SH-SY5Y (cell line): ENCODE results near the gene MRGPRD.

Experiments used
- GATA2 ChIP-seq: IDR thresholded peaks from 2 replicates; pipeline ENCODE4 v1.6.1; 2011; ENCODE audit warnings: mild to moderate bottlenecking, low read depth, low read length
- GATA3 ChIP-seq: IDR thresholded peaks from 2 replicates; pipeline ENCODE4 v1.6.1; 2011; ENCODE audit warnings: low read depth, mild to moderate bottlenecking, low read length, moderate library complexity

Gene MRGPRD

DNA sequence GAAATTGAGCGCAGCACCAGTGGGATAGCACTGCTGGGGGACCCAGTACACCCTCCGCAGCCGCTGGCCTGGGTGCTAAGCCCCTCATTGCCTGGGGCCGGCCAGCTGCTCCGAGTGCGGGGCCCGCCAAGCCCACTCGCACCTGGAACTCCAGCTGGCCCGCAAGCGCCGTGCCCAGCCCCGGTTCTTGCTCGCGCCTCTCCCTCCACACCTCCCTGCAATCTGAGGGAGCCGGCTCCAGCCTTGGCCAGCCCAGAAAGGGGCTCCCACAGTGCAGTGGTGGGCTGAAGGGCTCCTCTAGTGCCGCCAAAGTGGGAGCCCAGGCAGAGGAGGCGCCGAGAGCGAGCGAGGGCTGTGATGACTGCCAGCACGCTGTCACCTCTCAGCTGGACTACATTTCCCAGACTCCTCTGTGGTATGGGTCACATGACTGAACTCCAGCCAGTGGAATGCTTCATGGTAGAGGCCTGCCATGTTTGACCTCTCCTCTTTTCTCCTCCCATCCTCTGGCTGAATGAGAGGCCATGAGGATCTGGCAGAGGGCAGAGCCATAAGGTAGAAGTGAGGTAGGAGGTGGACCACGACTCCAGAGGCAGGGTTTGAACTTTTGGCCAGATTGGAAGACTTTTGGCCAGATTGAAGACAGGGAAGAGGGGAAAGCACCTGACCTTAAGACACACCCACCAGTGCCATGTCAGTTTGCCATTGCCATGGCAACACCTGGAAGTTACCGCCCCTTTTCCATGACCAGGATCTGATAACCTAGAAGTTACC, 6.2 kb downstream of the MRGPRD start:
- no peak for TF ChIP-seq GATA3
- no peak for TF ChIP-seq GATA2

DNA sequence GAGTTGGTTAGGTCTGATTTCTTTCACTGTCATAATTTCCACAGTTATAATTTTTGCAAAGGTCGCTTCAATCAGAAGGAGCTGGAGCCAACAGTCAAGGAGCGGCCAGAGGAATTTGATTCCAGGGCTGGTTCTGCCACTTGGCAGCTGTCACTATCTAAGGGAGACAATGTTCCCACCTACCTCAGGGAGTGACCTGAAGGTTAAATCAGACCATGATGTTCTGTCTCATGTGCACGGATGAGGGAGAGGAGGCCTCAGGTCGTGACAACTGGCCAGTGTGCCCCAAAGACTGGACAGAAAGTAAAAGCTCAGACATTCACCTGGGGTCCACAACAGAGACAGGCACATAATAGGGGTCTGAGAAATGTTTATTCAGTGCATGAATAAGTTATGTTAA, 7.6 kb downstream of the MRGPRD start:
- TF ChIP-seq GATA2 (no peak), GATA3 (no peak)

DNA sequence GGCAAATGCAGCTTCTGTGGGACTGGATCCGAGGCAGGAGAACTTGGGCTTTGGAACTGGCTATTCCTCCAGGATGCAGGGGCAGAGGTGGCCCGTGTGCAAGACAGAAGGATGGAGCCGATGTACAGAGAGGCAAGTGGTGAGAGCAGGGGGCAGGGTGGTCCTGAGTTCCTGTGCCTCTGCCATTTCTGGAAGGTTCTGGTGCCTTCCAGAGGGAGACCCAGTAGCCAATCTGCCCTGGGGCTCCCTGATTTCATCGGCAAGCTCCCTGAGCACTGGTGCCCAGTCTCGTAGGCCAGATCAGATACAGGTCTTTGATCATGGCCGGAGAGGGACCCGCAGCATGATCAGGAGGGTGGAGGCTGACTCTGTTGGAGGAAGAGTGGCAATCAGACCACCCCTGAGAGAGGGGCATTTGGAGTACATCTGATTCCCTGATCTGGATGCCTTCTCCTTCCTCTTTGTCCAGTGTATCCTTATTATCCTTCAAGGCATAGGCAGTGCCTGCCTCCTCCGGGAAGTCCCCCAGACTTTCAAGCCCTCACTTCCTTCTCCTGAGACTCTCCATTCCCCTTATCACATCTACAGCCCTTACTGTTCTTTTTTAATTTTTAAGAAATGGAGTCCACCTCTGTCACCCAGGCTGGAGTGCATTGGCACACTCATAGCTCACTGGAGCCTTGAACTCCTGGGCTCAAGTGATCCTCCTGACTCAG, 9.7 kb downstream of the MRGPRD start:
- TF ChIP-seq GATA3 (no peak), GATA2 (no peak)

DNA sequence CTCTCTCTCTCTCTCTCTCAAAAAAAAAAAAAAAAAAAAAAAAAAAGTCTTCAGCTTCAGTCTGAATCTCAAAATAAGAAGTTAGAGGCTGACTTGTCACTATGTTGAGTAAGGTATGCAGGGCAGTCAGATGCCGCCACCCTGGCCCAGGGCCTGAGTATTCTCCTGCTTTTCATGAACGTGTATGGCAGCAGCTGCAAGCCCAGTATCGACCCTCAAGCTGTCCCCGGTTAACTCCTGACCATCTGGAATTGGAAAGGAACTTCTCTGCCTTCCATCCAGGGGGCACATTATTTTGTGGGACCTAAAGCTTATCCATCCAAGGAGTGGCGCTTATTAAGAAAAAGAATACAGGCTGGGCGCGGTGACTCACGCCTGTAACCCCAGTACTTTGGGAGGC, 11.4 kb downstream of the MRGPRD start:
- TF ChIP-seq GATA2 (no peak), GATA3 (no peak)

DNA sequence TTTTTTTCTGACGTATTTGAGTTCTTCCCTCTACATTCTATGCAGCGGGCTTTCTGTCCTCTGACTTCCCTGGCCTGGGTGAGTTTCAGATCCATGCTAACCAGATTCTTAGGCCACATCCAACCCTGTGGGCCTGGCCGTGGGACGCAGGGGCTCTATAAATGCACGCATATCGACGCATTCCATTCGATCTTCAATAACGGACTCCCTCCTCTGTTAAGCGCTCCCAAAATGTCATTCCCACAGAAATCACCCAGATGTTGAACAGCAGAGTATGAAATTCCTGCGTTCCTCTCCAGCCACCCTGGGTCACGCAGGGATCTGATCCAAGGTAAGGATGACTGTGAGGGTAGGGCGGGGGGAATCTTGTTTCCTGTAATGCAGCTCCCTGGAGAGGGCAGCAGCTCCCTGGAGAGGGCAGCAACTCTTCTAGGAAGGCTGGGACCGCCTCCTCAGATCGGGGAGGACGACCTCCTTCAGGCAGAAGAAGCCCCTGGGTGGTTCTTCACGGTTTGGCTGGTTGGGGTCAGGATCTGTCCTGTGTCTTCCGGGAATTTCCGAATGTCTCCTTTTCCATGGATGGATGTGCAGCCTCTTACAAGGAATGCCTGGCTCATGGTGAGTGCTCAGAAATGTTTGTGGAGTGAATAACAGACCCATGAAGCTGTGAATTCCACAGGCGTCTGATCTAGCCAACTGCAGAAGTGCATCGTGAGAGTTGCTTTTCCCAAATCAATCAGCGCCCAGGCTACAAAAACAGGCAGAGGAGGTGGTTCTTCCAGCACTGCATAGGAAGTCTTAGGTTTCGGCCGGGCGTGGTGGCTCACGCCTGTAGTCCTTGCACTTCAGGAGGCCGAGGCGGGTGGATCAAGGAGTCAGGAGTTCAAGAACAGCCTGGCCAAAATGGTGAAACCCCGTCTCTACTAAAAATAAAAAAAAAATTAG, 12.2 kb downstream of the MRGPRD start:
- TF ChIP-seq GATA3, result no peak
- no peak for TF ChIP-seq GATA2

DNA sequence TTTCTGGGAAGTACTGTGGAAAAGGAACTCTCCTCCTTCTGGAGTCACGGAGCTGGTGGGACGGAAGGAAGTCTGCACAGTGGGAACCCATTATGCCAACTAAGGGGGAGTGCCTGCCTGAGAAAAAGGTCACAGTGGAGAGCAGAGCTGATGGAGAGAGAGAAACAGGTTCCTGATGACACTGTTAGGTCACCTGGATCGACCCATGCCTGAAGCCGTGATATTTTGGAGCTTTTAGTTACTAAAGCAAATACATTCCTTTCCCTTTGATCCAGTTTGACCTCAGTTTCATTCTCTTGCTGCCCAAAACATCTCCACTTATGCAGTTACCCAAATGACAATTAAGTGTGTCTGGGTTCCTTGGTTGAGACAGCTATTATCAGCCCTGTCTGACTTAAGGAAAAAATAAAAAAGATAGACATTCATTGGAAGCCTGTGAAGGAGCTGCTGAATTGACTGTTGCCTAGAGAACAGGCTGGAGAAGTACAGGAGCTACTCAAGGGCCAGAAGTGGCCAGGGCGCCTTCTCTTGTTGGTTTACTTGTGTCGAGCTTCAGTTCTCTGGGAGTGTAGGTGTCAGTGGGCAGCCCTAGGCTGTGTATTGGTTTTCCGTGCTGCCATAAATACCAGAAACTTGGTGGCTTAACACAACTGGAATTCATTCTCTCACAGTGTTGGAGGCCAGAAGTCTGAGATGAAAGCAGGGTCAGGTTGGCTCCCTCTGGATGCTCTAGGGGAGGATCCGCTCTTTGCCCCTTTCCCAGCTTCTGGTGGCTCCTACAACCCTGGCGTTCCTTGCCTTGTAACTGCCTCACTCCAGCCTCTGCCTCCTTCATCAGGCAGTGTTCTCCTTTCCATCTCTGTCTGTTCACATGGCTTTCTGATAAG, 13.6 kb downstream of the MRGPRD start:
- no peak for TF ChIP-seq GATA2
- TF ChIP-seq GATA3, result no peak

DNA sequence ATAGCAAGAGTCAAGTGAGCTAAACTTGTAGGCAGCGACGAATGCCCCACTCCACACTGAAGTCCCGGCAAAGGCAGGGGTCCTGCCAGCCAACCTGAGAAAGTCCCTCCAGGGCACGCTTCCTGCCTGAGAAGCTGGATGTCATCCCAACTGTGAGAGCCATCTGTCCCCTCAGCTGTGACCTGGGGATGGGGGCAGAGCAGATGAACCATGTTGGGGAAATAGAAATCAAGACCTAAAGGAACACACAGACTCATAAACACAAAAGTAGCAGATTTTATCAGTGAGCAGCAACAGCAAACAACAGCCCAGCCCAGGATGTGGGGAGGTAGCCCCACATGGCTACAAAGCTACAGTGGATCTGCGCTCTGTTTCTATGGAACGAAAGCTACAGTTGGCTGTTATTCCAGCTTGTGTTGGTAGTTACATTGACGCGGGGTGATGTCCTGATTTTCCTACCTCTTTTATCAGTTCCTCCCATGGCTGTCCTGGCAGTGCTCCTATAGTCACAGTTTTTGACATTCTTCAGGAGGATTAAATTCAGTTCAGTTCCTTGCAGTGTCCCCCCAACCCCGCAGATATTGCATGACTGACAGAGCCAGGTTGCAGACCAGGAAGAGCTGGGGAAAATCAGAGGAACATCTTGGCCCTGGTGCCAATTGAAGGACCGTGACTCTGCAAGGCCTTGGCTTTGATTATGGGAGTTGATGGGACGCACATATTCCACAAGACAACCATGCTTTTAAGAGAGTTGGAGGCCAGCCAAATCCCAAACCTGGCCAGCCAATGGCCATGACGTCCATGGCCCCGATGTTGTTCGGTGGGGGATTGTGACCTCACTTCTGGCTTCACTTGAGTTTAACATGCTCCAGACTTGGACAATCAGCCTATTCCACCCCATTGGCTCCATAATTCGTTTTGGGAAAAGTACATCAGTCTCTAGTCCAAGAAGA, 14.6 kb downstream of the MRGPRD start:
- TF ChIP-seq GATA2, result no peak
- TF ChIP-seq GATA3, result no peak

DNA sequence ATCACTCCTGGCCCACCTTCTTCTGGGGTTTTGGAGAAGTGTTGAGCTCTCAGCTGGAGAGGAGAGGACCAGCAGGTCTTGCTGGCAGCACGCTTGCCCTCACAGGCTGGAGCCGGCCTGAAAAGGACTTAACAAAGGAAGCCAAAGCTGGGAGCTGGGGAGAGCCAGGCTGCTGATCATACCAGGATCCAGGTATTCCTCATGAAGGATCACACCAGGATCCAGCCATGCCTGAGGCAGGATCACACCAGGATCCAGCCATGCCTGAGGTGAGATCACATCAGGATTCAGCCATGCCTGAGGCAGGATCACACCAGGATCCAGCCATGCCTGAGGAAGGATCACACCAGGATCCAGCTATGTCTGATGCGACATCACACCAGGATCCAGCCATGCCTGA, 17.0 kb downstream of the MRGPRD start:
- TF ChIP-seq GATA3 (no peak), GATA2 (no peak)

DNA sequence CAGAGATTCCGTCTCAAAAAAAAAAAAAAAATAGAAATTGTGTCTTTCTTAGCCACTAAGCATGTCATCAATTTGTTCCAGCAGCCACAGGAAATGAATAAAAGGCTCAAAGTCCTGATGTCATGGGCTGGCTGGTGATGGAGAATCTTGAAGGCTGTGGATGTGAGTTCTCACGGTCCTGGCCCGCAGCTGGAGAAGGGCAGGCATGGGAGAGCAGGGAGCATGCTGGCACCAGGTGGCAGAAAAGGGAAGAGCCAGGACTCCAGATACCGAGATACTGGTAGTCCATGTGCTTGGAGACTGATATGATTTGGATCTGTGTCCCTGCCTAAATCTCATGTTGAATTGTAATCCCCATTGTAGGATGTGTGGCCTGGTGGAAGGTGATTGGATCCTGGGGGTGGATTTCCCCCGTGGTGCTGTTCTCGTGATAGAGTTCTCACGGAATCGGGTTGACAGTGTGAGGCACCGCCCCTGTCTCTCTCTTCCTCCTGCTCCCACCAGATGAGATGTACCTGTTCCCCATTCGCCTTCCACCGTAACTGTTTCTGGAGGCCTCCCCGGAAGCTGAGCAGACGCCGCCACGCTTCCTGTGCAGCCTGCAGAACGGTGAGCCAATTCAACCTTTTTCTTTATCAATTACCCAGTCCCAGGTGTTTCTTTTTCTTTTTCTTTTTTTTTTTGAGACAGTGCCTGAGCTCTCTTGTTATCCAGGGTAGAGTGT, 18.1 kb downstream of the MRGPRD start:
- TF ChIP-seq GATA3, result no peak
- no peak for TF ChIP-seq GATA2

DNA sequence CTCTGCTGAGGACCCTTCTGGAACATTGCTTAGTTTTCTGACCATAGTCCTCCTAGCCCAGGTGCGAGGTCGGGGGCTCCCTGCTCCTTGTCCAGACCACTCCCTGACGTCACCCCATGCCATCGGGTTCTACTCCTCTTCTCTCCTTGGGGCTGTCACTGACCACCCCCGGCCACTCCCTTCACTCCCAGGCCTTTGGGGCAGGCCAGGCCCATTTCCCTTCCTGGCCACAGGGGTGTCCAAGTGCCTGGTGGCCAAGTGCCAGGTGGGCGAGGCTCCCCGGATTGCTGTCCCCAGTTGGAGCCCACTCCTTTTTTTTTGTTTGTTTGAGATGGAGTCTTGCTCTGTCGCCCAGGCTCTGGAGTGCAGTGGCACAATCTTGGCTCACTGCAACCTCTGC, 19.5 kb downstream of the MRGPRD start:
- TF ChIP-seq GATA3, result no peak
- TF ChIP-seq GATA2, result no peak

DNA sequence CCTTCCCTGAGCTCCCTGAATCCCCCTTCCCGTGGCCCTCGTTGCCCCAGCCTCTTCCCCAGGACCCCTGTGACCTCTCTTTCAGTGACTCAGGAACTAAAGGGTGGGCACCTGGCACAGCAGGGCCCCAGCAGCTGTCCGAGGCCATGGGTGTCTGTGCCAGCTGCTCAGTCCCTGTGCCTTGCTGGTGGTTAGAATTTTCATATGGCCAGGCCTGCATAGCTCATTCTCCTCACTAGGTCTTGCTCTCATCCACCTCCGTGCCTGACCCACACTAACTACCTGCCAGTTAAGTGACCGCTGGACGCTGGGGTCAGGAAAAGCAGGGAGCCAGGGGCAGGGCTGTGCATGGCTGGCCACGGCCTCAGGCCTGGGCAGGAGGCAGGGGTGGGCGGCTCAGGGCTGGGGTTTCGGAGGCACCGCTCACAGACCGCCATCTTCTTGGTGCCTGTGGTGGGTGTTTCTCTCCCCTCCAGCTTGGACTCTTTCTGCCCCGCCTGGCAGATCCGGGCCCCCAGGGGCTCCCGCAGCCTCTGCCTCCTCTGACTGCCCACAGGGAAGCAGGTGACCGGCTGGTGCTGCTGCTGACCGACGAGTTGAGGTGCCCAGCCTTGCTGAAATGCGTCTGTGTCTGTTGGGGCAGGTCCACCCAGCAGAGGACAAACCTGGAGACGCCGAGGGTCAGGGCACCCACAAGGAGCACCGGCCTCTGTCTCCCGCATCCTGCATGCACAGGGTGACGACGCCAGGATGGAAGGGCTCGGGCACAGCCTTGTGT, 20.3 kb downstream of the MRGPRD start:
- TF ChIP-seq GATA2 (no peak), GATA3 (no peak)
